CD14-positive monocyte (primary cell): ENCODE results near the gene PTPRN2. TPM values are rescaled to one million over a fixed set of nuclear protein-coding genes. Genes with fewer than 3 reads are reported as not detected.
"Not testable (repeated sequence)": the region's sequence is repeated elsewhere in the genome, so short reads cannot be mapped to it uniquely, and the experiment has no call there.

ENCODE experiments used
- DNase-seq, 3 donors: peaks; one replicate each; pipeline ENCODE4 v3.0.0-alpha.2; 2011 to 2022
- H2AFZ ChIP-seq: 2 replicates; pipeline ENCODE4 v1.6.0; 2012; ENCODE audit warnings: mild to moderate bottlenecking, low read depth, low read length, inconsistent platforms; ENCODE audit not compliant: insufficient read depth, poor library complexity, severe bottlenecking
- H3K27ac ChIP-seq, 2 donors: 1 replicate in 1 of 2; 2 replicates in 1 of 2; pipeline ENCODE4 v1.5.1; 2012 to 2013; ENCODE audit warnings: low read length in 2 of 2, control low read depth in 1 of 2, inconsistent platforms in 1 of 2, low read depth in 1 of 2, mild to moderate bottlenecking in 1 of 2
- H3K27me3 ChIP-seq, 2 donors: one replicate each; pipeline versions ENCODE4 v1.6.0 to v1.6.1; 2011 to 2013; ENCODE audit warnings: low read length in 2 of 2; ENCODE audit not compliant: control insufficient read depth in 2 of 2, insufficient read depth in 2 of 2
- H3K36me3 ChIP-seq, 2 donors: replicated peaks in 1 of 2; 1 replicate in 1 of 2; 2 replicates in 1 of 2; pipeline versions ENCODE4 v1.5.1 to v1.6.1; 2012 to 2013; ENCODE audit warnings: low read length in 2 of 2, control low read depth in 1 of 2, inconsistent platforms in 1 of 2, mild to moderate bottlenecking in 1 of 2; ENCODE audit not compliant: insufficient read depth in 2 of 2, control insufficient read depth in 1 of 2
- H3K4me1 ChIP-seq, 2 donors: 1 replicate in 1 of 2; 2 replicates in 1 of 2; pipeline versions ENCODE4 v1.5.1 to v1.6.1; 2012 to 2013; ENCODE audit warnings: low read length in 2 of 2, control low read depth in 1 of 2, inconsistent platforms in 1 of 2, mild to moderate bottlenecking in 1 of 2, moderate library complexity in 1 of 2; ENCODE audit not compliant: insufficient read depth in 2 of 2, control insufficient read depth in 1 of 2
- H3K4me2 ChIP-seq: replicated peaks from 2 replicates; pipeline ENCODE3; 2012; ENCODE audit warnings: low read length, moderate library complexity, mild to moderate bottlenecking; ENCODE audit not compliant: poor library complexity, severe bottlenecking; ENCODE audit errors: extremely low read depth
- H3K4me3 ChIP-seq, 3 experiments: fragments of 200-600 bp in 1 of 3; sonication (generic) in 1 of 3; replicated peaks in 1 of 3; 1 replicate in 2 of 3; 2 replicates in 1 of 3; pipeline ENCODE4 v1.5.1; 2011 to 2013; ENCODE audit warnings: low read length in 3 of 3, mild to moderate bottlenecking in 3 of 3, control low read depth in 2 of 3, low read depth in 2 of 3, inconsistent platforms in 1 of 3, moderate library complexity in 1 of 3
- H3K79me2 ChIP-seq: 2 replicates; pipeline ENCODE4 v1.6.0; 2012; ENCODE audit warnings: mild to moderate bottlenecking, control low read depth, inconsistent platforms, low read length, moderate library complexity; ENCODE audit not compliant: insufficient read depth
- H3K9ac ChIP-seq: 2 replicates; pipeline ENCODE4 v1.6.0; 2017; ENCODE audit warnings: low read length, mild to moderate bottlenecking; ENCODE audit not compliant: insufficient read depth, poor library complexity, severe bottlenecking
- H3K9me3 ChIP-seq, 2 donors: replicated peaks in 1 of 2; 1 replicate in 1 of 2; 2 replicates in 1 of 2; pipeline versions ENCODE4 v1.5.1 to v1.6.1; 2012 to 2013; ENCODE audit warnings: low read length in 2 of 2, control low read depth in 1 of 2; ENCODE audit not compliant: control insufficient read depth in 1 of 2, insufficient read depth in 1 of 2
- H4K20me1 ChIP-seq: 2 replicates; pipeline ENCODE4 v1.6.0; 2012; ENCODE audit warnings: mild to moderate bottlenecking, low read length, control low read depth, moderate library complexity; ENCODE audit not compliant: insufficient read depth
- H3K27ac Mint-ChIP-seq, 7 donors: one replicate each; pipeline ENCODE4 v1.8.0; 2020; ENCODE audit warnings: mild to moderate bottlenecking in 7 of 7, mixed read lengths in 7 of 7, moderate library complexity in 6 of 7, inconsistent platforms in 2 of 7
- H3K27me3 Mint-ChIP-seq, 3 donors: one replicate each; pipeline ENCODE4 v1.8.0; 2021 to 2022; ENCODE audit warnings: low read depth in 3 of 3, mild to moderate bottlenecking in 3 of 3, mixed read lengths in 3 of 3, moderate library complexity in 3 of 3, inconsistent platforms in 1 of 3
- H3K36me3 Mint-ChIP-seq, 2 donors: one replicate each; pipeline ENCODE4 v1.8.0; 2020; ENCODE audit warnings: mixed read lengths in 2 of 2, inconsistent platforms in 1 of 2, mild to moderate bottlenecking in 1 of 2
- H3K4me1 Mint-ChIP-seq: one replicate; pipeline ENCODE4 v1.8.0; 2020; ENCODE audit warnings: mild to moderate bottlenecking, mixed read lengths
- H3K4me3 Mint-ChIP-seq, 2 donors: one replicate each; pipeline ENCODE4 v1.8.0; 2020; ENCODE audit warnings: mild to moderate bottlenecking in 2 of 2, mixed read lengths in 2 of 2, moderate library complexity in 1 of 2
- H3K9me3 Mint-ChIP-seq, 7 donors: one replicate each; pipeline ENCODE4 v1.8.0; 2020 to 2022; ENCODE audit warnings: mixed read lengths in 7 of 7, mild to moderate bottlenecking in 6 of 7, moderate library complexity in 6 of 7, inconsistent platforms in 2 of 7
- CTCF ChIP-seq: fragments of 200-600 bp; IDR thresholded peaks from one replicate; pipeline ENCODE4 v1.8.0; 2022; ENCODE audit warnings: antibody characterized with exemption, mild to moderate bottlenecking
- WGBS: methylation state at CpG from one replicate; pipeline ENCODE4 v1.1.5; 2013; ENCODE audit warnings: missing lambda C conversion rate; ENCODE audit not compliant: insufficient coverage; 5-methylcytosine and 5-hydroxymethylcytosine counted together
- intact Hi-C, 2 donors: fragments of 100-400 bp; cut with micrococcal nuclease; formaldehyde crosslinking; loops; one replicate each; pipeline versions ENCODE4 v1.15.0 to v1.15.1; 2023
- polyA plus RNA-seq, 3 donors: library from polyadenylated mRNA; depleted of rRNA in 1 of 3; unstranded in 2 of 3; stranded (reverse) in 1 of 3; fragments of 300-500 nt in 2 of 3; fragments of >200 nt in 1 of 3; fragmentation: Illumina TruSeq in 2 of 3; gene quantifications; 1 replicate in 2 of 3; 2 replicates in 1 of 3; pipeline ENCODE4 v1.2.3, GENCODE V29; 2012 to 2021

The PTPRN2 gene
- polyA plus RNA-seq, 3 donors: 0.25 to 1.4 (median 0.97) TPM

GRCh38 chr7:157703131-157703530 lies 884.5 kb downstream of the PTPRN2 start:
- Histone ChIP-seq H4K20me1 (no peaks in the 10 kb centered on the region), H3K79me2 (no peaks in the 10 kb centered on the region), H3K36me3 (no peaks in the 10 kb centered on the region), H2AFZ (no peak overlapping the region), H3K9ac (no peak overlapping the region), H3K4me2 (no peak overlapping the region), H3K4me3 (no peak overlapping the region), H3K27ac (no peak overlapping the region), H3K27me3 (peaks cover 0 to 15% of the 10 kb centered on the region in 2 donors), H3K9me3 (no peaks in the 10 kb centered on the region), H3K4me1 (no peaks in the 10 kb centered on the region)
- H3K9me3 Mint-ChIP-seq: no peaks in the 10 kb centered on the region
- no peak for TF ChIP-seq CTCF
- no peak for DNase-seq
- peaks cover 9 to 32% (median 10%) of the 10 kb centered on the region in 3 donors for H3K27me3 Mint-ChIP-seq
- WGBS: 82% methylated on average over 12 of the region's 14 CpGs
- no peaks in the 10 kb centered on the region for H3K36me3 Mint-ChIP-seq
- H3K4me1 Mint-ChIP-seq: no peaks in the 10 kb centered on the region
- intact Hi-C loops: no loop called here
- H3K4me3 Mint-ChIP-seq: no peak overlapping the region
- H3K27ac Mint-ChIP-seq: no peak overlapping the region

GRCh38 chr7:157702311-157703023 lies 885.2 kb downstream of the PTPRN2 start:
- no peak for TF ChIP-seq CTCF
- no peak overlapping the region for H3K27ac ChIP-seq
- peaks cover 11 to 29% (median 15%) of the 10 kb centered on the region in 3 donors for H3K27me3 Mint-ChIP-seq
- H3K4me3 ChIP-seq: no peak overlapping the region
- no peak overlapping the region for H2AFZ ChIP-seq
- no peaks in the 10 kb centered on the region for H4K20me1 ChIP-seq
- H3K27me3 ChIP-seq: peaks cover 0 to 15% of the 10 kb centered on the region in 2 donors
- H3K9ac ChIP-seq: no peak overlapping the region
- H3K36me3 ChIP-seq: no peaks in the 10 kb centered on the region
- DNase-seq: no peak
- H3K4me1 Mint-ChIP-seq: no peaks in the 10 kb centered on the region
- no peaks in the 10 kb centered on the region for H3K36me3 Mint-ChIP-seq
- intact Hi-C loops: no loop called here
- WGBS: 84% methylated on average over 14 of the region's 21 CpGs
- no peak overlapping the region for H3K4me3 Mint-ChIP-seq
- no peaks in the 10 kb centered on the region for H3K9me3 Mint-ChIP-seq
- no peak overlapping the region for H3K4me2 ChIP-seq
- no peaks in the 10 kb centered on the region for H3K9me3 ChIP-seq
- H3K79me2 ChIP-seq: no peaks in the 10 kb centered on the region
- H3K4me1 ChIP-seq: no peaks in the 10 kb centered on the region
- H3K27ac Mint-ChIP-seq: no peak overlapping the region

GRCh38 chr7:157701395-157702180 lies 886.0 kb downstream of the PTPRN2 start:
- H3K79me2 ChIP-seq, H3K9me3 Mint-ChIP-seq, H3K4me3 ChIP-seq, H3K27ac ChIP-seq, H3K9ac ChIP-seq, DNase-seq, H4K20me1 ChIP-seq, H3K4me2 ChIP-seq, H3K9me3 ChIP-seq, H2AFZ ChIP-seq, H3K4me3 Mint-ChIP-seq, intact Hi-C loops, H3K36me3 Mint-ChIP-seq, H3K36me3 ChIP-seq, H3K4me1 Mint-ChIP-seq, H3K4me1 ChIP-seq: not testable (repeated sequence)
- 90% methylated on average over 20 of the region's 34 CpGs for WGBS
- Mint-ChIP-seq H3K27ac (peak overlapping the region in 1 of 7 donors; percentile 5), H3K27me3 (peaks cover 9 to 29% (median 15%) of the 10 kb centered on the region in 3 donors)
- H3K27me3 ChIP-seq: peaks cover 0 to 15% of the 10 kb centered on the region in 2 donors
